GM23338 (cell line): Measurements from ENCODE around the gene RNF40. TPM values are rescaled to one million over a fixed set of nuclear protein-coding genes. Genes with fewer than 3 reads are reported as not detected.

Experiments used
- ATAC-seq: fragments of 200-7000 bp; cut with Tn5 transposase; 3 replicates; pipeline ENCODE4 v1.9.1; 2020
- DNase-seq: peaks from one replicate; pipeline ENCODE4 v3.0.0-alpha.2; 2015; ENCODE audit warnings: low spot score
- H2AFZ ChIP-seq: fragments of 200-600 bp; sonication (generic); 2 replicates; pipeline ENCODE4 v1.8.0; 2016; ENCODE audit warnings: antibody characterized with exemption, mild to moderate bottlenecking, moderate library complexity
- H3F3A ChIP-seq: fragments of 200-600 bp; sonication (generic); replicated peaks from 2 replicates; pipeline ENCODE4 v1.8.0; 2017; ENCODE audit warnings: antibody characterized with exemption, mixed run types, low read depth
- H3K27ac ChIP-seq: fragments of 200-600 bp; sonication (generic); 2 replicates; pipeline ENCODE4 v1.6.1; 2016; ENCODE audit warnings: low read depth
- H3K27me3 ChIP-seq: fragments of 200-600 bp; sonication (generic); 2 replicates; pipeline ENCODE4 v1.8.0; 2016; ENCODE audit warnings: mild to moderate bottlenecking, mixed run types, moderate library complexity; ENCODE audit not compliant: insufficient read depth
- H3K36me3 ChIP-seq: fragments of 200-600 bp; sonication (generic); 2 replicates; pipeline ENCODE4 v1.8.0; 2016; ENCODE audit warnings: mild to moderate bottlenecking; ENCODE audit not compliant: insufficient read depth
- H3K4me1 ChIP-seq: fragments of 200-600 bp; sonication (generic); 2 replicates; pipeline ENCODE4 v1.8.0; 2016; ENCODE audit warnings: mild to moderate bottlenecking, moderate library complexity; ENCODE audit not compliant: insufficient read depth
- H3K4me2 ChIP-seq: fragments of 200-600 bp; sonication (generic); 2 replicates; pipeline ENCODE4 v1.7.1; 2017; ENCODE audit warnings: mixed run types
- H3K4me3 ChIP-seq: fragments of 200-600 bp; sonication (generic); 2 replicates; pipeline ENCODE4 v1.6.1; 2016; ENCODE audit warnings: mixed run types
- H3K79me2 ChIP-seq: fragments of 200-600 bp; sonication (generic); replicated peaks from 2 replicates; pipeline ENCODE4 v1.8.0; 2017; ENCODE audit warnings: mild to moderate bottlenecking; ENCODE audit not compliant: insufficient read depth
- H3K9me2 ChIP-seq: fragments of 200-600 bp; sonication (generic); 2 replicates; pipeline ENCODE4 v1.8.0; 2017; ENCODE audit not compliant: insufficient read depth
- H4K20me1 ChIP-seq: fragments of 200-600 bp; sonication (generic); replicated peaks from 2 replicates; pipeline ENCODE4 v1.8.0; 2017; ENCODE audit warnings: mild to moderate bottlenecking; ENCODE audit not compliant: insufficient read depth
- H3K27ac Mint-ChIP-seq: 2 replicates; pipeline ENCODE4 v1.8.0; 2020; ENCODE audit warnings: inconsistent platforms, mild to moderate bottlenecking, moderate library complexity, mixed read lengths
- H3K27me3 Mint-ChIP-seq: 3 replicates; pipeline ENCODE4 v1.8.0; 2022; ENCODE audit warnings: low read depth, mild to moderate bottlenecking, moderate library complexity, mixed read lengths, inconsistent platforms; ENCODE audit not compliant: insufficient read depth, poor library complexity
- H3K36me3 Mint-ChIP-seq: 3 replicates; pipeline ENCODE4 v1.8.0; 2021; ENCODE audit warnings: low read depth, mild to moderate bottlenecking, inconsistent platforms, moderate library complexity, mixed read lengths
- H3K4me1 Mint-ChIP-seq: 3 replicates; pipeline ENCODE4 v1.8.0; 2020; ENCODE audit warnings: mild to moderate bottlenecking, inconsistent platforms, mixed read lengths
- H3K4me3 Mint-ChIP-seq: 3 replicates; pipeline ENCODE4 v1.8.0; 2021; ENCODE audit warnings: moderate library complexity, mild to moderate bottlenecking, inconsistent platforms, mixed read lengths
- H3K9me3 Mint-ChIP-seq: 3 replicates; pipeline ENCODE4 v1.8.0; 2020; ENCODE audit warnings: moderate library complexity, mild to moderate bottlenecking, inconsistent platforms, mixed read lengths
- EZH2 ChIP-seq: fragments of 200-600 bp; sonication (generic); IDR thresholded peaks from one replicate; pipeline ENCODE4 v1.8.0; 2017; ENCODE audit warnings: antibody characterized with exemption, mild to moderate bottlenecking, low read depth; ENCODE audit not compliant: unreplicated experiment
- JUNB ChIP-seq: IDR thresholded peaks from one replicate; pipeline ENCODE4 v1.6.1; 2016; ENCODE audit warnings: antibody characterized with exemption; ENCODE audit not compliant: unreplicated experiment
- NANOG ChIP-seq: IDR thresholded peaks from 2 replicates; pipeline ENCODE4 v1.6.1; 2016; ENCODE audit warnings: antibody characterized with exemption, borderline replicate concordance
- POLR2AphosphoS5 ChIP-seq: IDR thresholded peaks from 2 replicates; pipeline ENCODE4 v1.6.1; 2016; ENCODE audit warnings: antibody characterized with exemption, low read depth
- ZNF114 ChIP-seq: fragments of 250-450 bp; sonication (Bioruptor Pico); IDR thresholded peaks from 2 replicates; pipeline ENCODE4 v1.5.0; 2020; ENCODE audit warnings: mild to moderate bottlenecking, moderate library complexity
- polyA plus RNA-seq: library from polyadenylated mRNA; unstranded; fragments of >200 nt; fragmentation: Nextera tagmentation; extraction: Ambion mirVana; gene quantifications from 2 replicates; pipeline ENCODE4 v1.2.1, GENCODE V29; 2016
- total RNA-seq: library from RNA; depleted of rRNA; stranded (reverse); fragments of >200 nt; shearing (Covaris generic); gene quantifications from 2 replicates; pipeline ENCODE4 v1.2.3, GENCODE V29; 2014
- TF ChIP-seq, protein P1 (sequence below): IDR thresholded peaks from 2 replicates; pipeline ENCODE4 v1.6.1; 2016; ENCODE audit warnings: antibody characterized with exemption
- TF ChIP-seq, protein P2 (sequence below): IDR thresholded peaks from one replicate; pipeline ENCODE4 v1.6.1; 2018; ENCODE audit warnings: antibody characterized with exemption; ENCODE audit not compliant: unreplicated experiment

Gene RNF40
- total and polyA plus RNA-seq, 2 experiments from 2014 or later = 36.0 to 78.5 TPM

DNA sequence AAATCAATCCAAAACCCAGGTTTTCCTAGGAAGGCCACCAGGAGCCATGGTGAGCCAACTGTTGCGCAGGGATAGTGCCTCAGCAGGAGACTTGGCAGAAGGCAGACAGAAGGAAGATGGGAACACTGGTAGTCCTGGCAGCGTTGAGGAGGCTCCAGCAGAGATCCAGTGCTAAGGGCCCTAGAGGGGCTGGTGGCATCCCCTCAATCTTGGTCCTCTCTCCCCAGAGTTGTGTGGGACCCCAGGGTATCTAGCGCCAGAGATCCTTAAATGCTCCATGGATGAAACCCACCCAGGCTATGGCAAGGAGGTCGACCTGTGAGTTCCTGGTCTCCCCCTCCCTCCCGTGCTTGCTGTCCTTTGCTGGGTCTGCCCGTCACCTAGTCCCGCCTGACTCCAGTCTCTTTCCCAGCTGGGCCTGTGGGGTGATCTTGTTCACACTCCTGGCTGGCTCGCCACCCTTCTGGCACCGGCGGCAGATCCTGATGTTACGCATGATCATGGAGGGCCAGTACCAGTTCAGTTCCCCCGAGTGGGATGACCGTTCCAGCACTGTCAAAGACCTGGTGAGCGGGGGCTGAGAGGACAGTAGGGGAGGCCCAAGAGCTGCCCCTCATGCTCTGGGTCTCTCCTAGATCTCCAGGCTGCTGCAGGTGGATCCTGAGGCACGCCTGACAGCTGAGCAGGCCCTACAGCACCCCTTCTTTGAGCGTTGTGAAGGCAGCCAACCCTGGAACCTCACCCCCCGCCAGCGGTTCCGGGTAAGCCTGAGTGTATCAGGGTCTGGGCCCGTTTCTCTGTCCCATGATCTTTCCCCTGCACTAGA, 6.0 kb upstream of the RNF40 start (continued):
- TF ChIP-seq, protein P1, sequence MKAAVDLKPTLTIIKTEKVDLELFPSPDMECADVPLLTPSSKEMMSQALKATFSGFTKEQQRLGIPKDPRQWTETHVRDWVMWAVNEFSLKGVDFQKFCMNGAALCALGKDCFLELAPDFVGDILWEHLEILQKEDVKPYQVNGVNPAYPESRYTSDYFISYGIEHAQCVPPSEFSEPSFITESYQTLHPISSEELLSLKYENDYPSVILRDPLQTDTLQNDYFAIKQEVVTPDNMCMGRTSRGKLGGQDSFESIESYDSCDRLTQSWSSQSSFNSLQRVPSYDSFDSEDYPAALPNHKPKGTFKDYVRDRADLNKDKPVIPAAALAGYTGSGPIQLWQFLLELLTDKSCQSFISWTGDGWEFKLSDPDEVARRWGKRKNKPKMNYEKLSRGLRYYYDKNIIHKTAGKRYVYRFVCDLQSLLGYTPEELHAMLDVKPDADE = no peak
- TF ChIP-seq JUNB (no peak), NANOG (no peak), ZNF114 (no peak), EZH2 (no peak)

DNA sequence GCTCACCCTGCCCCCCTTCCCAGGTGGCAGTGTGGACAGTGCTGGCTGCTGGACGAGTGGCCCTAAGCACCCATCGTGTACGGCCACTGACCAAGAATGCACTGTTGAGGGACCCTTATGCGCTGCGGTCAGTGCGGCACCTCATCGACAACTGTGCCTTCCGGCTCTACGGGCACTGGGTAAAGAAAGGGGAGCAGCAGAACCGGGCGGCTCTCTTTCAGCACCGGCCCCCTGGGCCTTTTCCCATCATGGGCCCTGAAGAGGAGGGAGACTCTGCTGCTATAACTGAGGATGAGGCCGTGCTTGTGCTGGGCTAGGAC, 5.4 kb upstream of the RNF40 start:
- Mint-ChIP-seq H3K4me1 (peaks cover 10% of the 10 kb centered on the region), H3K27ac (no peak overlapping the region), H3K9me3 (no peaks in the 10 kb centered on the region), H3K36me3 (peaks cover 26% of the 10 kb centered on the region), H3K4me3 (no peak overlapping the region), H3K27me3 (peaks cover 18% of the 10 kb centered on the region)
- no peaks in the 10 kb centered on the region for H3K79me2 ChIP-seq
- H2AFZ ChIP-seq = no peak overlapping the region
- no peak overlapping the region for H3K27ac ChIP-seq
- H3K36me3 ChIP-seq = peaks cover 11% of the 10 kb centered on the region; the same call in 1 of the 2 replicates
- H3K4me2 ChIP-seq = no peak overlapping the region
- 0 out of 2 replicates have a peak, but pooled peaks cover 7% of the 10 kb centered on the region for H3F3A ChIP-seq
- no peaks in the 10 kb centered on the region for H3K27me3 ChIP-seq
- ATAC-seq (no peak), DNase-seq (no peak)
- H3K4me1 ChIP-seq = peaks cover 6% of the 10 kb centered on the region; the same call in 1 of the 2 replicates
- H3K9me2 ChIP-seq = no peaks in the 10 kb centered on the region
- no peak overlapping the region for H3K4me3 ChIP-seq
- H4K20me1 ChIP-seq = peaks cover 11% of the 10 kb centered on the region
- TF ChIP-seq, protein P2, sequence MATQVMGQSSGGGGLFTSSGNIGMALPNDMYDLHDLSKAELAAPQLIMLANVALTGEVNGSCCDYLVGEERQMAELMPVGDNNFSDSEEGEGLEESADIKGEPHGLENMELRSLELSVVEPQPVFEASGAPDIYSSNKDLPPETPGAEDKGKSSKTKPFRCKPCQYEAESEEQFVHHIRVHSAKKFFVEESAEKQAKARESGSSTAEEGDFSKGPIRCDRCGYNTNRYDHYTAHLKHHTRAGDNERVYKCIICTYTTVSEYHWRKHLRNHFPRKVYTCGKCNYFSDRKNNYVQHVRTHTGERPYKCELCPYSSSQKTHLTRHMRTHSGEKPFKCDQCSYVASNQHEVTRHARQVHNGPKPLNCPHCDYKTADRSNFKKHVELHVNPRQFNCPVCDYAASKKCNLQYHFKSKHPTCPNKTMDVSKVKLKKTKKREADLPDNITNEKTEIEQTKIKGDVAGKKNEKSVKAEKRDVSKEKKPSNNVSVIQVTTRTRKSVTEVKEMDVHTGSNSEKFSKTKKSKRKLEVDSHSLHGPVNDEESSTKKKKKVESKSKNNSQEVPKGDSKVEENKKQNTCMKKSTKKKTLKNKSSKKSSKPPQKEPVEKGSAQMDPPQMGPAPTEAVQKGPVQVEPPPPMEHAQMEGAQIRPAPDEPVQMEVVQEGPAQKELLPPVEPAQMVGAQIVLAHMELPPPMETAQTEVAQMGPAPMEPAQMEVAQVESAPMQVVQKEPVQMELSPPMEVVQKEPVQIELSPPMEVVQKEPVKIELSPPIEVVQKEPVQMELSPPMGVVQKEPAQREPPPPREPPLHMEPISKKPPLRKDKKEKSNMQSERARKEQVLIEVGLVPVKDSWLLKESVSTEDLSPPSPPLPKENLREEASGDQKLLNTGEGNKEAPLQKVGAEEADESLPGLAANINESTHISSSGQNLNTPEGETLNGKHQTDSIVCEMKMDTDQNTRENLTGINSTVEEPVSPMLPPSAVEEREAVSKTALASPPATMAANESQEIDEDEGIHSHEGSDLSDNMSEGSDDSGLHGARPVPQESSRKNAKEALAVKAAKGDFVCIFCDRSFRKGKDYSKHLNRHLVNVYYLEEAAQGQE = no peak

DNA sequence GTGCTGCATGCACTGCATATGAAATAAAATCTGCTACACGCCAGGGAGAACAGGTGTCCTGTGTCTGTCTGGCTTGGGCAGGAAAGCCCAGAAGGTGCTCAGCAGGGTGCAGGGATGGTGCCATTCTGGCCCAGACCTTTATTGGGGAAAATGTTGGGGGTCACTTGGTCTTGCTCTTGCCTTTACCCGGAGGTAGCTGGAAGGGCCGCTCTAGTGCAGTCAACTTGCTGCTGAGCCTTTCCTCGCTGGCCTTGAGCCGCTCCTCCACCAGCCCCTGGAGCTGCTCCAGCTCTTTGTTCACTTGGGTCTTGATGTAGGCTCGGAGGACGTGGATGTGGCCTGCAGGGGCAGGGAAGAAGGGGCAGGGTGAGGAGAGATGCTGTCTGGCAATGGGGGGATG, 4.8 kb upstream of the RNF40 start:
- Histone ChIP-seq H3K27ac (no peak overlapping the region), H3F3A (0 out of 2 replicates have a peak, but pooled peaks cover 7% of the 10 kb centered on the region), H2AFZ (no peak overlapping the region), H3K9me2 (no peaks in the 10 kb centered on the region), H3K27me3 (no peaks in the 10 kb centered on the region), H3K4me1 (peaks cover 6% of the 10 kb centered on the region; the same call in 1 of the 2 replicates), H4K20me1 (peaks cover 11% of the 10 kb centered on the region), H3K79me2 (no peaks in the 10 kb centered on the region), H3K36me3 (peaks cover 11% of the 10 kb centered on the region; the same call in 1 of the 2 replicates), H3K4me2 (no peak overlapping the region), H3K4me3 (no peak overlapping the region)
- Mint-ChIP-seq H3K4me3 (no peak overlapping the region), H3K9me3 (no peaks in the 10 kb centered on the region), H3K27ac (no peak overlapping the region), H3K36me3 (peaks cover 25% of the 10 kb centered on the region), H3K27me3 (peaks cover 24% of the 10 kb centered on the region), H3K4me1 (peaks cover 10% of the 10 kb centered on the region)
- no peak for DNase-seq
- TF ChIP-seq NANOG (no peak), POLR2AphosphoS5 (0 out of 2 replicates have a peak, but pooled peaks have one; percentile 18)
- ATAC-seq = no peak
